ENCODE measurements around the gene PPP2R5D.

PPP2R5D gene

GRCh38 chr6:42978839-42979522 lies 5.4 kb upstream of the PPP2R5D start, which contains the start of gene PEX6:
TSS of gene PEX6 (minus strand) at chr6:42979181. CDS start at chr6:42979150, 31 bp downstream.
- TF ChIP-seq, protein P1, sequence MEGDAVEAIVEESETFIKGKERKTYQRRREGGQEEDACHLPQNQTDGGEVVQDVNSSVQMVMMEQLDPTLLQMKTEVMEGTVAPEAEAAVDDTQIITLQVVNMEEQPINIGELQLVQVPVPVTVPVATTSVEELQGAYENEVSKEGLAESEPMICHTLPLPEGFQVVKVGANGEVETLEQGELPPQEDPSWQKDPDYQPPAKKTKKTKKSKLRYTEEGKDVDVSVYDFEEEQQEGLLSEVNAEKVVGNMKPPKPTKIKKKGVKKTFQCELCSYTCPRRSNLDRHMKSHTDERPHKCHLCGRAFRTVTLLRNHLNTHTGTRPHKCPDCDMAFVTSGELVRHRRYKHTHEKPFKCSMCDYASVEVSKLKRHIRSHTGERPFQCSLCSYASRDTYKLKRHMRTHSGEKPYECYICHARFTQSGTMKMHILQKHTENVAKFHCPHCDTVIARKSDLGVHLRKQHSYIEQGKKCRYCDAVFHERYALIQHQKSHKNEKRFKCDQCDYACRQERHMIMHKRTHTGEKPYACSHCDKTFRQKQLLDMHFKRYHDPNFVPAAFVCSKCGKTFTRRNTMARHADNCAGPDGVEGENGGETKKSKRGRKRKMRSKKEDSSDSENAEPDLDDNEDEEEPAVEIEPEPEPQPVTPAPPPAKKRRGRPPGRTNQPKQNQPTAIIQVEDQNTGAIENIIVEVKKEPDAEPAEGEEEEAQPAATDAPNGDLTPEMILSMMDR (IDR thresholded peaks at IDR 0.05; ENCODE audit: low read depth, low read length, missing control alignments): no peak
- peak within 1 kb of the TSS; percentile 73 for H3K4me3 ChIP-seq (ENCODE audit: low read depth, low read length)
- in situ Hi-C loops (cut with HindIII; ENCODE audit: low sequenced_read_pairs): no loop called here
- peak; percentile 35 for DNase-seq (ENCODE audit: low read depth)

- peak overlapping the region; percentile 73 for H3K4me3 ChIP-seq (ENCODE audit: low read depth, low read length)
- no peak for DNase-seq (ENCODE audit: low read depth)
- in situ Hi-C loops (cut with HindIII; ENCODE audit: low sequenced_read_pairs): no loop called here
- TF ChIP-seq, protein P1 (IDR thresholded peaks at IDR 0.05; ENCODE audit: low read depth, low read length, missing control alignments): no peak
Observed at GRCh38 chr6:42979523-42980177, 4.7 kb upstream of the PPP2R5D start.

GRCh38 chr6:42981836-42982235 lies 2.5 kb upstream of the PPP2R5D start:
- no peak overlapping the region for H3K4me3 ChIP-seq (ENCODE audit: low read depth, low read length)
- TF ChIP-seq, protein P1 (IDR thresholded peaks at IDR 0.05; ENCODE audit: low read depth, low read length, missing control alignments): no peak
- in situ Hi-C loops (cut with HindIII; ENCODE audit: low sequenced_read_pairs): no loop called here
- no peak for DNase-seq (ENCODE audit: low read depth)

DNA sequence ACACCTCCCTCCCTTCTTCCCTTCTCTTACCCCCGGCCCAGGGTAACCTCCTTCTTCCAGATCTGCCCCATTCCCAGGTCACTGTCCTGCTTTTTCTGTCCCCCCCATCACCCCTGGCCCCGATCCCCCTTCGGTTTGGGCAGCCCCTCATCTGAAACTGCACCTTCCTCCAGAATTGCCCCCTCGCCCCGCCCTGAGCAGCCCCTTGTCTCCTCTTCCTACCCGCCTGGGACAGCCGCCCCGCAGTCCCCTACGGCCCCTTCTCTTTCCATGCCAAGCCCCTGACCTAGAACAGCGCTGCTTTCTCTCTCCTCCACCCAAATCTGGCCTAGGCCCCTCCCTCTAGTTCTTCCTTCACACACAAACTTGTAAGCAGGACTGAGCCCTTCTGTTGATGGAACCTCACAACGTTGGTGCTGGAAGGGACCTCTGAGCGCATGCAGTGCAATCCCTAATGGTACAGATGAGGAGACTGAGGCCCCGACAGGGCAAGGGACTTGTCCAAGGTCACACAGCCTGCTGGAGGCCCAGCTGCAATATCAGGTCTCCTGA lies 630 bp downstream of the PPP2R5D start:
- in situ Hi-C loops (cut with HindIII; ENCODE audit: low sequenced_read_pairs): no loop called here
- peak overlapping the region; percentile 86 for H3K4me3 ChIP-seq (ENCODE audit: low read depth, low read length)
- TF ChIP-seq, protein P1 (IDR thresholded peaks at IDR 0.05; ENCODE audit: low read depth, low read length, missing control alignments): no peak
- DNase-seq (ENCODE audit: low read depth): no peak

DNA sequence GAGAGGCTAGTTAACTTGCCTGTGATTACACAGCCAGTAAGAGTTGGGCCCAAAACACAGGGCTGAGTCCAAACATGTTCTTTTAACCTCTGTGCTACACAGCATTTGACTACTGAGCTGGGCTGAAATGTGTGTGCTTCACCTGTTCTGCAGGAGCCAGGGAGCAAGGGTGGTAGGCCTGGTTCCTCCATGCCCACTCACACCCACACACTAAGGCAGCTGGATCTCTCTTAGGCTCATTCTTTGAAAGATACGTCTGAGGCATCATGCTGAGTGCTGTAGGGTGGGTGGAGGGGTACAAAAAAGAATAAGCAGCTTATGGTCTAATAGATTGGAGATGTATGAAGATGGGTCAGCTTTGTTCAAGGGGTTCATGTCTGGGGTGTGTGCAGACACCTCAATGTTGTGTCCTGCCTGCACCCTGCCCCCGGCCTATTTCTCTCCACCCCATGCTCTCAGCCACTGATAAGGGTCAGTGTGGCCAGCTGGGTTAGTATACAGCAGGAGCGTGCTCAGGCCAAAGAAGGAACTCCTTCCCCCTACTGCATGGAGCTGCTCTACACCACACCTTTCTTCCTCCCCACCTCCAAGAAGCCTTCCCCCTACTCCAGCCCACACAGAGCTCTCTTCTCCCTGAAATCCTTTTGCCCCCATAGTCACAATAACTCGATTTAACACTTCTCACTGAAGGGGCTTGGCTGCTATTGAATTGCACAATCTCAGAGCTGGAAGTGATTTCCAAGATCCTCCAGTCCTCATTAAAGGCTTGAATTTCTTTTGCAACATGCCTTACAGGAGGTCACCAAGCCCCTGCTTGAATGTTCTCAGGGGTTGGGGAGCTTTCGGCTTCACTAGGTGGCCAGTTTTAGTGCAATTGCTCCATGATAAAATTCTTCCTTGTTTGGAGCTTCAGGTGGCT lies 3.4 kb downstream of the PPP2R5D start:
- in situ Hi-C loops (cut with HindIII; ENCODE audit: low sequenced_read_pairs): no loop called here
- TF ChIP-seq, protein P1 (IDR thresholded peaks at IDR 0.05; ENCODE audit: low read depth, low read length, missing control alignments): no peak
- DNase-seq (ENCODE audit: low read depth): no peak
- no peak overlapping the region for H3K4me3 ChIP-seq (ENCODE audit: low read depth, low read length)

- H3K4me3 ChIP-seq (ENCODE audit: low read depth, low read length): no peak overlapping the region
- in situ Hi-C loops (cut with HindIII; ENCODE audit: low sequenced_read_pairs): no loop called here
- no peak for DNase-seq (ENCODE audit: low read depth)
- TF ChIP-seq, protein P1 (IDR thresholded peaks at IDR 0.05; ENCODE audit: low read depth, low read length, missing control alignments): no peak
Observed at GRCh38 chr6:42988486-42989020, 4.2 kb downstream of the PPP2R5D start.
